Hematopoietic multipotent progenitor cell treated with erythropoietin and hydrocortisone succinate and interleukin-3 and kit ligand, for 8 days (in vitro differentiated cells): ENCODE measurements around the gene ZNF287.

Source experiments
- DNase-seq: peaks from one replicate; pipeline ENCODE4 v3.0.0-alpha.2; 2015

The ZNF287 gene

DNA sequence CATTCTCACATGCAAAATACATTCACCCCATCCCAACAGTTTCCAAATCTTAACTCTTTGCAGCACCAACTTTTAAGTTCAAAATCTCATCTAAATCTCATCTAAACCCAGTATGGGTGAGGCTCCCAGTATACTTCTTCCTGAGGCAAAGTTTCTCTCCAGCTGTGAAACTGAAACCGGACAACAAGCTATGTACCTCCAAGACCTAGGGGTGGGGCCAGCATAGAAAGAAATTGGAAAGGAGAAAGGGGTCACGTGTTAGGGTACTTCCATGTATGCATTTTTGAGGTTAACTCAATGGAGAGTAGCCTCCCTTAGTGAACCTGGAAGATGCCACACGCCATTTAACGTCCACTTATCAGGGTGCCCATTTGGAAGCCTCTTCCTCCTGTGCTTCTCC lies 53.1 kb downstream of the ZNF287 start:
- DNase-seq: no peak

DNA sequence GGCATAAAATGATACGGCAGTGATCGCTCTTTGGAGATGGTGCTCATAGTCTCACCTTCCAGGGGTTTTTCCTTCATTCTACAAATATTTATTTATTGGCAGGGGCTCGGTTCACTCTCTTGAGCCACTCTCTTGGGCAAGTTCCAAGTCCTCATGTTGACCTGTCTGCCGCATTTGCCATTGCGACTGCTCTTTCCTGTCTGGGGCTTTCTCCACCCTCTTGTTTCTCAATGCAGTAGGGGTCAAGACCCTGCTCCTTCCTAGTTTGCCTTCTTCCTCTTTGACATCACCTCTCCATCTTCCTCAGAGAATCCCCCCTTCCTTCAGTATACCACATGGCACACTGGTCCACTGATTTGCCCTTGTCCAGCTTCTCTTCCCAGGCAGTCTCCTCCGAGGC lies 55.1 kb downstream of the ZNF287 start:
- DNase-seq: no peak

DNA sequence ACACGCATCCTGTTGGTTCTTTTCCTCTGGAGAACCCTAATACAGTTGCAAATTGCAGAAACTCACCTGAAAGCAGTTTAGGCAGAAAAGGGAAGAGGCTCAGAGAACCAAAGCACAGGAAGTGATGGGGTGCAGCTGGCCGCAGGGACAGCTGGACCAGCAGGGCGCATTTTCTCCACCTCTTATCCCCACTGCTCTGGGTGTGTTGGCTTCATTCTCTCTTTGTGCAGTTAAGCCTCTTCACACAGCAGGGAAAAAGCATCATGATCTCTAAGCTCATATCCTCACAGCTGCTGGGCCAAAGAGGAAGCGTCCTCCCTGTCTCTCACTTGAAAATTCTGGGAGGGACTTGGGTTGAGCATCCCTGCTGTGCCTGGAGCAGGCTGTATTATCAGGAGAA lies 57.0 kb downstream of the ZNF287 start:
- no peak for DNase-seq

DNA sequence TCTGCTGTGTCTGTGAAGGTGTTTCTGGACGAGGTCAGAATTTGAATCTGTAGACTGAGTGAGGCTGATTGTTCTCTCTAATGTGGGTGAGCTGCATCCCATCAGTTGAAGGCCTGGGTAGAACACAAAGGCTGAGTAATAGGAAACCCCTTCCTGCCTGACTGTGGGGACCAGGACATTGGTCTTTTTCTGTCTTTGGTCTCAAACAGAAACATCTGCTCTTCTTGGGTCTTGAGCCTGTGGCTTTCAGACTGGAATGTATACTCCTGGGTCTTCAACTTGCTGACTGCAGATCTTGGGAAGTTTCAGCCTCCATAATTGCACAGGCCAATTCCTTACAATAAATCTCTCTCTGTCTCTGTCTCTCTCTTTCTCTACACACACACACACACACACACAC lies 57.4 kb downstream of the ZNF287 start:
- DNase-seq: no peak

DNA sequence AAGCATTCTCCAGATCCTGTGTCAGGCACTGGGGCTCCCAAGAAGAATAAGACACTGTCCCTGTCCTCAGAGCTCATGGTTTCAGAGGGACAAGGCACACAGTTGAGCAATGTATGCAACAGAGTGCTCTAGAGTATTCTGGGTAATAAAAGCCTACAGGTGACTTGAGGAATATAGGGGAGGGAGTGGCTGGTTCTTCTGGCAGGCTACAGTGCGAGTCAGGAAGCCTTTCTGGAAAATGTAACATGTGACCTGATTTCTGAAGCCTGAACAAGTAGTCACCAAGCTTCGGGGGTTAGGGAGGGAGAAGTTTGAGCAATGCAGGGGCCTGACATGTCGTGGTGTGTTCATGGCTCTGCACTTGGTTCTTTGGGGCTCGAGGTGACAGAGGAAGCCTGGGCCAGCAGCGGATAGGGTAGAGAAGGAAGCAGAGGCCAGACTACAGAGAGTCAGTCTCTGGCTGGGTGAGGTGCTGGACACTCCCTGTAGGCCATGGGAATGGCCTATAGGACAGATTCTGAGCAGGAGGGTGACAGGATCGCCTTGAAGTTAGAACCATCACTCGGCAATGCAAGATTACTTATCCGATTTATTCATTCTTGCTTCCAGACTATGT lies 61.0 kb downstream of the ZNF287 start:
- no peak for DNase-seq

DNA sequence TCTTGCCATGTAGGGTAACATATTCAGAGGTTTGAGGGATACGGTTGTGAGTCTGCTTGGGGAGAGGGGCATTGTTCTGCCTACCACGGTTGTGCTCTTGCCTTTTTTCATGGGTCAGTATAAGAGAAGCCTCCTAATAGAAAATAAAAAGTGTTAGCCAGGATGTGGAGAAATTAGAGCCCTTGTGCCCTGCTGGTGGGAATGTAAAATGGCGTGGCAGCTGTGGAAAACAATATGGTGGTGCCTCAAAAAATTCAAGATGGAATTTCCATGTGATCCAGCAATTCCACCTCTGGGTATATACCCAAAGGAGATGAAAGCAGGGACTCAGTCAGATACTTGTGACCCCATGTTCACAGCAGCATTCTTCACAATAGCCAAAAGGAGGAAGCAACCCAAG lies 62.8 kb downstream of the ZNF287 start:
- no peak for DNase-seq

DNA sequence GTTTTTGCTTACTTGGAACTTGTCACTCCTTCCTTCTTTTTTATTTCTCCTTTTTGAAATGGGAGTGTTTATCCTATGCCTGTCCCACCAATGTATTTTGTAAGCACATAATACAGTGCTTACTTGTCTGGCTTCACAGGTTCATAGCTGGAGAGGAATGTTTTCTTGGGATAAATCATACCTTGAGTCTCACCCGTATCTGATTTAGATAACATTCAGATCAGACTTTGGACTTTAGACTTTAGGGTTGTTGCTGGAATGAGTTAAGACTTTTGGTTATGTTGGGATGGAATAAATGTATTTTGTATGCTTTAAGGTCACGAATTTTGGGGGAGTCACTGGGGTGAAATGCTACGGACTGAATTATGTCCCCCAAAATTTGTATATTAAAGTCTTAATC lies 64.0 kb downstream of the ZNF287 start:
- no peak for DNase-seq
